ENCODE results near the gene ABCD3.

The ABCD3 gene

GRCh38 chr1:94529416-94529815, 111.2 kb downstream of the ABCD3 start:
- DNase-seq: no peak

- DNase-seq: no peak
These were observed 112.2 kb downstream of the ABCD3 start for GRCh38 chr1:94530373-94530878.

- DNase-seq: no peak
These were observed 113.5 kb downstream of the ABCD3 start for GRCh38 chr1:94531664-94532063.

- no peak for DNase-seq
These were observed 113.9 kb downstream of the ABCD3 start for GRCh38 chr1:94532077-94532476.

GRCh38 chr1:94535095-94535494, 116.9 kb downstream of the ABCD3 start:
- DNase-seq: no peak

GRCh38 chr1:94535879-94536278, 117.7 kb downstream of the ABCD3 start:
- DNase-seq: no peak

GRCh38 chr1:94537254-94537653, 119.1 kb downstream of the ABCD3 start:
- DNase-seq: no peak

- no peak for DNase-seq
These were observed 120.1 kb downstream of the ABCD3 start for GRCh38 chr1:94538243-94538827.

- DNase-seq: no peak
These were observed 121.3 kb downstream of the ABCD3 start for GRCh38 chr1:94539496-94539895.

- DNase-seq: no peak
These were observed 122.5 kb downstream of the ABCD3 start for GRCh38 chr1:94540440-94541245.

GRCh38 chr1:94541246-94542087, 123.3 kb downstream of the ABCD3 start, which contains the start of gene F3:
F3 (minus strand) TSS chr1:94541759; CDS start chr1:94541636, 123 bp downstream.
- peak; percentile 38 for DNase-seq

GRCh38 chr1:94542088-94542870, 124.1 kb downstream of the ABCD3 start:
- no peak for DNase-seq

GRCh38 chr1:94543001-94543400, 124.8 kb downstream of the ABCD3 start:
- DNase-seq: no peak

- no peak for DNase-seq
These were observed 125.9 kb downstream of the ABCD3 start for GRCh38 chr1:94543893-94544635.

GRCh38 chr1:94544706-94545490, 126.7 kb downstream of the ABCD3 start:
- DNase-seq: no peak

GRCh38 chr1:94549706-94550105, 131.5 kb downstream of the ABCD3 start:
- DNase-seq: no peak

- DNase-seq: no peak
These were observed 132.2 kb downstream of the ABCD3 start for GRCh38 chr1:94550396-94550795.

- DNase-seq: no peak
These were observed 132.6 kb downstream of the ABCD3 start for GRCh38 chr1:94550800-94551241.

GRCh38 chr1:94551449-94551848, 133.3 kb downstream of the ABCD3 start:
- no peak for DNase-seq

- no peak for DNase-seq
These were observed 133.9 kb downstream of the ABCD3 start for GRCh38 chr1:94552071-94552586.

- no peak for DNase-seq
These were observed 135.1 kb downstream of the ABCD3 start for GRCh38 chr1:94553323-94553730.
